ENCODE data around the gene FGF22. TPM values are rescaled to one million over a fixed set of nuclear protein-coding genes. Genes with fewer than 3 reads are reported as not detected.

Gene FGF22
- total RNA-seq, 1 experiment from 2014 or later: 1.3 TPM

DNA sequence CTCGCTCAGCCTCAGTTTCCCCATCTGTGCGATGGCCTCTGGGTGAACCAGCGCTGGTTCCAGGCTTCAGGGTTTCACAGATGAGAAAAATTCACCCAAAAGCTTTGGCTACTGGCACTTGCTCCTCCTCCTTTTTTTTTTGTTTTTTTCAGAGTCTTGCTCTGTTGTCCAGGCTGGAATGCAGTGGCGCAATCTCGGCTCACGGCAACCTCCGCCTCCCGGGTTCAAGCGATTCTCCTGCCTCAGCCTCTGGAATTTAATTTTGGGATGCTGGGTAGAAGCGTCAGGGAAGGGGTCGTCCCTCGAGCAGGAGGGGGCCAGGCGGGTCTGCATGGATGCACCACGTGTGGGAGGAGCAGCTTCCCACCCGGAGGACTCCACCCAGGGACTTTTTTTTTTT is 48.5 kb downstream of the FGF22 start:
- POLR2A ChIA-PET (ENCODE audit: unreplicated experiment): no interaction called here
- TF ChIP-seq, protein P1, sequence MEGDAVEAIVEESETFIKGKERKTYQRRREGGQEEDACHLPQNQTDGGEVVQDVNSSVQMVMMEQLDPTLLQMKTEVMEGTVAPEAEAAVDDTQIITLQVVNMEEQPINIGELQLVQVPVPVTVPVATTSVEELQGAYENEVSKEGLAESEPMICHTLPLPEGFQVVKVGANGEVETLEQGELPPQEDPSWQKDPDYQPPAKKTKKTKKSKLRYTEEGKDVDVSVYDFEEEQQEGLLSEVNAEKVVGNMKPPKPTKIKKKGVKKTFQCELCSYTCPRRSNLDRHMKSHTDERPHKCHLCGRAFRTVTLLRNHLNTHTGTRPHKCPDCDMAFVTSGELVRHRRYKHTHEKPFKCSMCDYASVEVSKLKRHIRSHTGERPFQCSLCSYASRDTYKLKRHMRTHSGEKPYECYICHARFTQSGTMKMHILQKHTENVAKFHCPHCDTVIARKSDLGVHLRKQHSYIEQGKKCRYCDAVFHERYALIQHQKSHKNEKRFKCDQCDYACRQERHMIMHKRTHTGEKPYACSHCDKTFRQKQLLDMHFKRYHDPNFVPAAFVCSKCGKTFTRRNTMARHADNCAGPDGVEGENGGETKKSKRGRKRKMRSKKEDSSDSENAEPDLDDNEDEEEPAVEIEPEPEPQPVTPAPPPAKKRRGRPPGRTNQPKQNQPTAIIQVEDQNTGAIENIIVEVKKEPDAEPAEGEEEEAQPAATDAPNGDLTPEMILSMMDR (conservative IDR thresholded peaks at IDR 0.05; ENCODE audit: low read depth, low read length): no peak
- no peak for TF ChIP-seq EZH2 (IDR thresholded peaks at IDR 0.05; ENCODE audit: low read length, unreplicated experiment)
- no peak for TF ChIP-seq EZH2phosphoT487 (IDR thresholded peaks at IDR 0.05; ENCODE audit: borderline replicate concordance, low read length)
- no peak for ATAC-seq

DNA sequence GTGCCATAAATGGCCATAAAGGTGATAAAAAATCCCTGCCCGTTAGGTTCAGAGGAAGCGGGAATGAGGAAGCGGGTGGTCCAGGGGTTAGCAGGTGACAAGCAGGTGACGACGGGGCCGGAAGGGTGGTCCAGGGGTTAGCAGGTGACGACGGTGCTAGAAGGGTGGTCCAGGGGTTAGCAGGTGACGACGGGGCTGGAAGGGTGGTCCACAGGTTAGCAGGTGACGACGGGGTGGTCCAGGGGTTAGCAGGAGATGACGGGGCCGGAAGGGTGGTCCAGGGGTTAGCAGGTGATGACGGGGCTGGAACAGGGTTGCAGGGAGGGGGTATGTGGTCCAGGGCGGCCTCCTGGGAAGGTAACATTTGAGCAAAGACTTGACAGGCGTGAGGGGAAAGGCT is 49.3 kb downstream of the FGF22 start:
- no peaks in the 10 kb centered on the region for H3K36me3 ChIP-seq (ENCODE audit: low read depth, low read length)

More for the DNA sequence above, 48.5 kb downstream of the FGF22 start:
- H4K20me1 ChIP-seq (ENCODE audit: low read length): no peaks in the 10 kb centered on the region
- no peak overlapping the region for H3K27ac ChIP-seq (ENCODE audit: low read length)
- CTCF ChIA-PET: no interaction called here
- no peaks in the 10 kb centered on the region for H3K27me3 ChIP-seq (ENCODE audit: low read length)
- H3F3A ChIP-seq (ENCODE audit: low read length, unreplicated experiment): no peaks in the 10 kb centered on the region
- BruUV-seq (replicated peaks): no TSS peak
- no peak overlapping the region for H3K4me3 ChIP-seq (ENCODE audit: low read length)
- no peaks in the 10 kb centered on the region for H3K9me3 ChIP-seq (ENCODE audit: low read length)
- no peaks in the 10 kb centered on the region for H3K36me3 ChIP-seq (ENCODE audit: low read depth, low read length)
- DNase-seq: no peak
- H3K4me1 ChIP-seq (ENCODE audit: insufficient read depth, low read length): no peaks in the 10 kb centered on the region
- no peaks in the 10 kb centered on the region for H3K9me2 ChIP-seq (replicated peaks; ENCODE audit: low read length)
- intact Hi-C loops (cut with micrococcal nuclease): no loop called here
- no peak overlapping the region for H2AFZ ChIP-seq (ENCODE audit: low read length)
- H3K9ac ChIP-seq (ENCODE audit: low read length): no peak overlapping the region
- H3K4me2 ChIP-seq (ENCODE audit: low read length): no peak overlapping the region
- H3K79me2 ChIP-seq (ENCODE audit: low read length): no peaks in the 10 kb centered on the region

DNA sequence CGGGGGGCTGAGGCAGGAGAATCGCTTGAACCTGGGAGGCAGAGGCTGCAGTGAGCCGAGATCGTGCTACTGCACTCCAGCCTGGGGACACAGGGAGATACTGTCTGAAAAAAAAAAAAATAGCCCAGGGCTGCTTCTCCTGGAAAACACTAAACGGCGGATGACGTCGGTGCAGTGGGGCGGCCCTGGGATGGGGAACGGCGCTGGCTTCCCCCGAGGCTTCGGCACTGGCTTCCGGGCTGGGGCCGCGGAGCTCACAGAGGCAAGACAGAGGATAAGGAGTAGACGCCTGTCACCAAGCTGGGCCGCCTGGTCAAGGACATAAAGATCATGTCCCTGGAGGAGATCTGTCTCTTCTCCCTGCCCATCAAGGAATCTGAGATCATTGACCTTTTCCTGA is 50.5 kb downstream of the FGF22 start:
- Histone ChIP-seq H3K27ac (ENCODE audit: low read length) (no peak overlapping the region), H3K9me2 (replicated peaks; ENCODE audit: low read length) (no peaks in the 10 kb centered on the region), H3K36me3 (ENCODE audit: low read depth, low read length) (no peaks in the 10 kb centered on the region), H3K4me3 (ENCODE audit: low read length) (no peak overlapping the region), H3K4me1 (ENCODE audit: insufficient read depth, low read length) (no peaks in the 10 kb centered on the region), H4K20me1 (ENCODE audit: low read length) (no peaks in the 10 kb centered on the region), H3K79me2 (ENCODE audit: low read length) (no peaks in the 10 kb centered on the region), H3F3A (ENCODE audit: low read length, unreplicated experiment) (no peaks in the 10 kb centered on the region), H3K9ac (ENCODE audit: low read length) (no peak overlapping the region), H3K9me3 (ENCODE audit: low read length) (no peaks in the 10 kb centered on the region), H3K27me3 (ENCODE audit: low read length) (no peaks in the 10 kb centered on the region), H3K4me2 (ENCODE audit: low read length) (no peak overlapping the region), H2AFZ (ENCODE audit: low read length) (no peak overlapping the region)
- TF ChIP-seq EZH2 (IDR thresholded peaks at IDR 0.05; ENCODE audit: low read length, unreplicated experiment) (no peak), EZH2phosphoT487 (IDR thresholded peaks at IDR 0.05; ENCODE audit: borderline replicate concordance, low read length) (no peak)
- TF ChIP-seq, protein P1 (conservative IDR thresholded peaks at IDR 0.05; ENCODE audit: low read depth, low read length): no peak
- BruUV-seq (replicated peaks): no TSS peak
- intact Hi-C loops (cut with micrococcal nuclease): no loop called here
- CTCF ChIA-PET: no interaction called here
- no peak for ATAC-seq
- no peak for DNase-seq
- POLR2A ChIA-PET (ENCODE audit: unreplicated experiment): no interaction called here

More for the DNA sequence above, 49.3 kb downstream of the FGF22 start:
- H3K4me3 ChIP-seq (ENCODE audit: low read length): no peak overlapping the region
- no peaks in the 10 kb centered on the region for H4K20me1 ChIP-seq (ENCODE audit: low read length)
- H3K27ac ChIP-seq (ENCODE audit: low read length): no peak overlapping the region
- DNase-seq: no peak
- H3K27me3 ChIP-seq (ENCODE audit: low read length): no peaks in the 10 kb centered on the region
- no peak overlapping the region for H3K9ac ChIP-seq (ENCODE audit: low read length)
- H3K4me2 ChIP-seq (ENCODE audit: low read length): no peak overlapping the region
- no peak for TF ChIP-seq EZH2 (IDR thresholded peaks at IDR 0.05; ENCODE audit: low read length, unreplicated experiment)
- TF ChIP-seq, protein P1 (conservative IDR thresholded peaks at IDR 0.05; ENCODE audit: low read depth, low read length): no peak
- no peak overlapping the region for H2AFZ ChIP-seq (ENCODE audit: low read length)
- no peaks in the 10 kb centered on the region for H3F3A ChIP-seq (ENCODE audit: low read length, unreplicated experiment)
- no peaks in the 10 kb centered on the region for H3K9me2 ChIP-seq (replicated peaks; ENCODE audit: low read length)
- ChIA-PET POLR2A (ENCODE audit: unreplicated experiment) (no interaction called here), CTCF (no interaction called here)
- no peaks in the 10 kb centered on the region for H3K4me1 ChIP-seq (ENCODE audit: insufficient read depth, low read length)
- no peaks in the 10 kb centered on the region for H3K79me2 ChIP-seq (ENCODE audit: low read length)
- intact Hi-C loops (cut with micrococcal nuclease): no loop called here
- no peaks in the 10 kb centered on the region for H3K9me3 ChIP-seq (ENCODE audit: low read length)
- BruUV-seq (replicated peaks): no TSS peak
- ATAC-seq: no peak

Other genes with a start within 250 kb of the FGF22 start
- gene C2CD4C, start 230.7 kb upstream of the FGF22 start, total RNA-seq (2014; rRNA removed): 0.29 TPM in 2 replicates
- 0.18 TPM in 1 of 2 replicates, not detected in the other for gene SHC2, start 178.8 kb upstream of the FGF22 start, total RNA-seq (2014; rRNA removed)
- 0.11 and 0.17 TPM in 2 replicates for gene MADCAM1, start 143.4 kb upstream of the FGF22 start, total RNA-seq (2014; rRNA removed)
- 28.5 and 44.0 TPM in 2 replicates for gene TPGS1, start 132.4 kb upstream of the FGF22 start, total RNA-seq (2014; rRNA removed)
- gene CDC34, start 108.1 kb upstream of the FGF22 start, total RNA-seq (2014; rRNA removed): 119 and 152 TPM in 2 replicates
- gene GZMM, start 95.8 kb upstream of the FGF22 start, total RNA-seq (2014; rRNA removed): 0.35 TPM in 1 of 2 replicates, not detected in the other
- 458 and 514 TPM in 2 replicates for gene BSG, start 67.3 kb upstream of the FGF22 start, total RNA-seq (2014; rRNA removed)
- 0.04 and 0.46 TPM in 2 replicates for gene HCN2, start 50.0 kb upstream of the FGF22 start, total RNA-seq (2014; rRNA removed)
- 60.5 and 80.6 TPM in 2 replicates for gene POLRMT, start 6.3 kb upstream of the FGF22 start, total RNA-seq (2014; rRNA removed)
- gene RNF126, start 23.3 kb downstream of the FGF22 start, total RNA-seq (2014; rRNA removed): 86.4 and 89.2 TPM in 2 replicates
- gene FSTL3, start 36.5 kb downstream of the FGF22 start, total RNA-seq (2014; rRNA removed): 49.9 and 53.3 TPM in 2 replicates
- gene PRSS57, start 55.6 kb downstream of the FGF22 start, total RNA-seq (2014; rRNA removed): not detected in 2 replicates
- gene PALM, start 69.1 kb downstream of the FGF22 start, total RNA-seq (2014; rRNA removed): 10.8 and 13.0 TPM in 2 replicates
- 115 and 130 TPM in 2 replicates for gene MISP, start 111.2 kb downstream of the FGF22 start, total RNA-seq (2014; rRNA removed)
- 395 and 412 TPM in 2 replicates for gene PTBP1, start 157.6 kb downstream of the FGF22 start, total RNA-seq (2014; rRNA removed)
- gene PLPPR3, start 182.1 kb downstream of the FGF22 start, total RNA-seq (2014; rRNA removed): not detected in 2 replicates
- not detected in 2 replicates for gene AZU1, start 188.0 kb downstream of the FGF22 start, total RNA-seq (2014; rRNA removed)
- 0.29 and 0.40 TPM in 2 replicates for gene PRTN3, start 201.1 kb downstream of the FGF22 start, total RNA-seq (2014; rRNA removed)
- gene ELANE, start 212.4 kb downstream of the FGF22 start, total RNA-seq (2014; rRNA removed): not detected in 2 replicates
- gene CFD, start 219.8 kb downstream of the FGF22 start, total RNA-seq (2014; rRNA removed): 22.4 and 38.0 TPM in 2 replicates